ENCODE results near the gene DSP. TPM values are rescaled to one million over a fixed set of nuclear protein-coding genes. Genes with fewer than 3 reads are reported as not detected.

DSP gene
- total RNA-seq, 1 donor from 2014 or later, result 172 TPM

DNA sequence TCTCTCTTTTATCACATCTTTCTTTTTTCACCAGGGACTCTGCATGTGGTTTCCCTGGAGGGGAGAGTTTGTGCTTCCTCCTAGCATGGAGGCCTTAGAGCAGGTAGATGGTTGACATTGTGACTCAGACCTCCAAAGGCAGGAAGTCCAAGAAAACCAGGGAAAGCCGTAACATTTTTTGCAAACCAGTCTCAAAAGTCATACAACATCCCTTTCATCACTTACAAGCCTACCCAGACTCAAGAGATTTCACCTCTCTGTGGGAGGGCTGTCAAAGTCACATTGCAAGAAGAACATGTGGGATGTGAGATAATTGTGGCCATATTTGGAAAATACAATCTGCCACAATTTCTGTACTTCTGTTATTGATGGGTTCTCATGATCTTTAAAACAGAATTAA lies 94.7 kb downstream of the DSP start:
- Mint-ChIP-seq H3K4me3 (no peak overlapping the region), H3K27me3 (ENCODE audit: low read depth) (no peaks in the 10 kb centered on the region), H3K4me1 (no peaks in the 10 kb centered on the region), H3K36me3 (no peaks in the 10 kb centered on the region), H3K27ac (no peak overlapping the region), H3K9me3 (no peaks in the 10 kb centered on the region)
- TF ChIP-seq, protein P1, sequence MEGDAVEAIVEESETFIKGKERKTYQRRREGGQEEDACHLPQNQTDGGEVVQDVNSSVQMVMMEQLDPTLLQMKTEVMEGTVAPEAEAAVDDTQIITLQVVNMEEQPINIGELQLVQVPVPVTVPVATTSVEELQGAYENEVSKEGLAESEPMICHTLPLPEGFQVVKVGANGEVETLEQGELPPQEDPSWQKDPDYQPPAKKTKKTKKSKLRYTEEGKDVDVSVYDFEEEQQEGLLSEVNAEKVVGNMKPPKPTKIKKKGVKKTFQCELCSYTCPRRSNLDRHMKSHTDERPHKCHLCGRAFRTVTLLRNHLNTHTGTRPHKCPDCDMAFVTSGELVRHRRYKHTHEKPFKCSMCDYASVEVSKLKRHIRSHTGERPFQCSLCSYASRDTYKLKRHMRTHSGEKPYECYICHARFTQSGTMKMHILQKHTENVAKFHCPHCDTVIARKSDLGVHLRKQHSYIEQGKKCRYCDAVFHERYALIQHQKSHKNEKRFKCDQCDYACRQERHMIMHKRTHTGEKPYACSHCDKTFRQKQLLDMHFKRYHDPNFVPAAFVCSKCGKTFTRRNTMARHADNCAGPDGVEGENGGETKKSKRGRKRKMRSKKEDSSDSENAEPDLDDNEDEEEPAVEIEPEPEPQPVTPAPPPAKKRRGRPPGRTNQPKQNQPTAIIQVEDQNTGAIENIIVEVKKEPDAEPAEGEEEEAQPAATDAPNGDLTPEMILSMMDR (IDR thresholded peaks at IDR 0.05; ENCODE audit: unreplicated experiment), result no peak
- DNase-seq (ENCODE audit: low spot score in 2 of 2, unreplicated experiment in 2 of 2), result no peak

Other genes starting within 250 kb of the DSP start
- 115 to 129 TPM (median 123 TPM) in 3 replicates for gene SSR1, start 228.5 kb upstream of the DSP start, total RNA-seq
- 0.09 to 0.18 TPM (median 0.09 TPM) in 3 replicates for gene CAGE1, start 151.9 kb upstream of the DSP start, total RNA-seq
- 24.1 to 25.6 TPM (median 24.5 TPM) in 3 replicates for gene RIOK1, start 151.9 kb upstream of the DSP start, total RNA-seq
- gene SNRNP48, start 48.5 kb downstream of the DSP start, total RNA-seq, result 11.9 to 14.2 TPM (median 13.0 TPM) in 3 replicates
- 3.5 to 4.2 TPM (median 3.6 TPM) in 3 replicates for gene BMP6, start 184.4 kb downstream of the DSP start, total RNA-seq